Left lobe of liver (tissue), 2 donors: ENCODE data around the gene MICAL3. TPM values are rescaled to one million over a fixed set of nuclear protein-coding genes. Genes with fewer than 3 reads are reported as not detected.

Experiments
- ATAC-seq: fragments of 200-7000 bp; cut with Tn5 transposase; one replicate; pipeline ENCODE4 v1.9.1; 2020; ENCODE audit warnings: mild to moderate bottlenecking, moderate library complexity
- DNase-seq: peaks from one replicate; pipeline ENCODE4 v3.0.0-alpha.2; 2020; ENCODE audit warnings: low spot score
- total RNA-seq: library from RNA; stranded (reverse); gene quantifications from one replicate; pipeline ENCODE4 v1.2.1, GENCODE V29; 2021
- donor health status: DM: no; HTN: no; CAD: no; lungs with moderate emphysema.
- donor health status: DM: no; HTN: yes; CAD: no.

Gene MICAL3
- total RNA-seq, 1 donor from 2014 or later = 75.3 TPM

DNA sequence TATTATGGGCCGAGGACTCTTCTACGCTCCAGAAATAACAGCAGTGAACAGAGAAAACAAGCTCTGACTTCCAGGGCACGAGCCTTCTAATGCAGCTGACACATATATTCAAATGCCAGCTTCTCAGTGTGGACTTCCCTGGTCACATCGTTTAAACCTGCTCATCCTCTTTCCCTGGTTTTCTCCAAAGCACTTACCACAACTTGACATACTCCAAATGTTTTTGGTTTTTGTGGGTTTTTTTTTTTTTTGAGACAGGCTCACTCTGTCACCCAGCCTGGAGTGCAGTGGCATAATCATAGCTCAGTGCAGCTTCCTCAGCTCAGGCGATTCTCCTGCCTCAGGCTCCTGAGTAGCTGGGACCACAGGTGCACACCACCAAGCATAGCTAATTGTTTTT, 105.5 kb downstream of the MICAL3 start:
- DNase-seq = no peak
- ATAC-seq = no peak

DNA sequence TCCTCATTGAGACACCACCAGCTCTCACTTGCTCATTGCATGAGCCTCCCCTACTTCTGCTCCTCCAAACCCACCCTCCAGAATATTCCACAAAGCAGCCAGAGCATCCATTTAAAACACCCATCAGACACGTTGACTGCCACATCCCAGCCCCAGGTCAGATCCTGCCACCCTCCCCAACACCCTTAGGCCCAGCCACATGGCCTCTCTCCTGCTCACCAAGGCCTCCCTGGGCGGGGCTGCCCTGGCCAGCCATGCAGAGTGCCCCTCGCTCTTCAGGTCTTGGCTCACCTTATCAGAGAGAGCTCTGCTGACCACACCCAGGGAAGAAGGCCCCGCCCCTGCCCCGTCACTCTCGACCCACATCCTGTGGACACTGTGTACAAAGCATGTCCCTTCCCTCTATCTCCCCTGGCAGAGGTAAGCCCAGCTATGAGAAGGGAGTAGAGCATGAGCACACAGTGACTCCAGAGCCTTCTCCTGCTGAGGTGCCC, 106.8 kb downstream of the MICAL3 start:
- DNase-seq = no peak
- no peak for ATAC-seq

GRCh38 chr22:17916226-17916889, 108.0 kb downstream of the MICAL3 start:
- no peak for ATAC-seq
- DNase-seq = no peak

GRCh38 chr22:17915676-17916075, 108.7 kb downstream of the MICAL3 start:
- DNase-seq = no peak
- ATAC-seq = no peak

DNA sequence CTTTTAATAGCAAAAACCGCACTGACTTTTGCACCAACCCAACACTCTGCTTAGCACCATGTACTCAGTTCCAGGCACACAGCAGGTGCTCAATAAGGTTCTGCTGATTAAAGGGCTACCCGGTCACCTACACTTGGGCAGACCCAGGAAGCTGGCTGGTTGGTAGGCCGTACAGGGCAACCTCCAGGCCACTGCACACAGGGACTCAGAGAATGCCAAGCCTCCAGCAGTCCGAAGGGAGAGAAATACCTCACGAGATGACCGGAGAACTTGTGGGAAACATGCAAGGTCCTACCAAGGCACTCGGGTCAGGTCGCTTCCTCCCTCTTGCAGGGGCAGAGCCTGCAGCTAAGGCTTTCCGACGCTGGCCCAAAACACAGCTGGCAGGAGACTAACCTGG, 109.2 kb downstream of the MICAL3 start:
- no peak for ATAC-seq
- no peak for DNase-seq

GRCh38 chr22:17914474-17914873, 109.9 kb downstream of the MICAL3 start:
- ATAC-seq (no peak), DNase-seq (no peak)

DNA sequence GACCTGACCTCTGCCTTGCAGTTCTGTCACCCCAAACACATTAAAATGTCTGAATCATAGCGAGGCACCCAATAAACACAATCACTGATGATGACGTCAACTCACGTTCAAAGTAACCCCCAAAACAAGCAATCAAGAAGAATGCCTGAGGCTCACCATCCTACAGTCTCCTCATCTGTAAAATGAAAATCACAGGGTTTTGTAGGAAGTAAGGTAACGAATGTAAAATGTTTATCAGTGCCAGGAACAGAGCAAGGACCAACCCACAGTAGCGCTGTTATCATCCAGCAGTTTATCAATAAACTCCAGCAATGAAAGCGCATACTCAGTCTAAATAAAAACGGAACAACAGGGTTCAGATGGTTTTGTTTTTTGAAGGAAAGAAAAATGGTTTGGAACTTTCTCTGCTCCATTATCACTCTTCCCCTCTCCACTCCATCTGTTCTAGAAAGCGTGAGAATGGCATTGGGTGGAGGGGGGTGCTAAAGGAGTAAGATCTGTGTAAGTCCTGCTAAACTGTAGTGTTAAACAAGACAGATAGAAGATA, 110.5 kb downstream of the MICAL3 start:
- no peak for ATAC-seq

DNA sequence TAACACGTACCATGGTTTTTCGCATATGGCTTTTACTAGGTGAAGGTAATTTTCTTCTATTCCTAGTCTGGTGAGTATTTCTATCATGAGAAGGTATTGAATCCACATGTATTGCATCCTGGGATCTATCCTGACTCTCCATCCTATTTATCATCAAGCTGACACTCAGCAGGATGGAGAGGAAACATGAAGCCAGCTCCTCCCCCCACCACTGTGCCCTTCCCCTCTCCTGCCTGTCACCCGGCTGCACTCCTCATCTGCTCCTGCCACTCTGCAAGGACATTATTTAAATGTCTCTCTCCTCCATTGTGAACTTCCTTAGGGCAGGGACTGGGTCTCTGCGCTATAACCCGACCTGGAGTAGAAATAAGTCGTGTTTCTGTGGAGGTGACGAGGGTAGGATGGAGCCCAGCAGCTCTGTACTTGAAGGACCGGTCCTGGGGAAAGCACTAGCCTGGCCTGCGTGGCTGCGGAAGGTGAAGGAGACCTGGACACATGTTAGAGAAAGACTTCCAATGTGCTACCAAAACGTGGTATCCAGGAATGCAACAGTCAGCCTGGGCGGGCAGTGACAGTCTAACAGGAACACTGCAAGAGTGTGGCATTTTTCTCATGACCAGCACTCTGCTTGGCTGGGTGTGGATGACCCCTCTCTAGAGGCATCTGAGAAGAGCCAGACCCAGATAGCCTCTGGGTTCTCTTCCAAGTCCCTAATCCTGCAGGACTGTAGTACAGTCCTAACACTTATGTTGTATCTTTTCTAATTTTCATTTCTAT, 111.2 kb downstream of the MICAL3 start:
- DNase-seq (no peak), ATAC-seq (no peak)

More for the DNA sequence above, 110.5 kb downstream of the MICAL3 start:
- peak; percentile 11 for DNase-seq

GRCh38 chr22:17911887-17912286, 112.5 kb downstream of the MICAL3 start:
- no peak for ATAC-seq
- DNase-seq = no peak

DNA sequence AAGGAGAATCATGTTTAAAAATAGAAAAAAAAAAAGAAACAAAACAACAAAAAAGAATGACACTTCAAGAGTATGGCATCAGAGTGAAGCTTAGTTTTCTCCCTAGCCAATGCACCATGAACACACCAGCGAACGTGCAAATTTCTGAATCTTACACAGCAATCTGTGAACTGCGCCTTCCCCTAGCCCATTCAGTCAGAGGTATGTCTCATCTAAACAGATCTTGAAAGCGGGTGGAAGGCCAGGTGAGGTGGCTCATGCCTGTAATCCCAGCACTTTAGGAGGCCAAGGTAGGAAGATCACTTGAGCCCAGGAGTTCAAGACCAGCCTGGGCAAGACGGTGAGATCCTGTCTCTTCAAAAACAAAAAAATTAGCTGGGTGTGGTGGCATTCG, 113.1 kb downstream of the MICAL3 start:
- ATAC-seq (no peak), DNase-seq (no peak)

GRCh38 chr22:17910561-17911311, 113.6 kb downstream of the MICAL3 start:
- DNase-seq (no peak), ATAC-seq (peak; percentile 59)

DNA sequence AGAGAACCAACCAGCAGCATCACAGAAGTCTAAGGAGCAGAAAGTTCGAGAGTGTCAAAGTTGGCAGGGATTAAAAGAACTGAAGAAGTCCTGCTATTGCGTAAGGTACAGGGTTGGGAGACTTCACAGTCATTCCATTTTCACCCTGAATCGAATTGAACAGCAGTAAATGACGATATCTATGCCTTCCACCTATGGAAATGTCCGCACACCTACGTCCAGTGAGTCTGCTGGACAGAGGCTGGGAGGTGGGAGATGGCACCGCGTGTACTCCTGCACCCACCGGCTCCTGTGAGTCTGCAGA, 116.7 kb downstream of the MICAL3 start:
- peak; percentile 38 for ATAC-seq

GRCh38 chr22:17906978-17907747, 117.2 kb downstream of the MICAL3 start:
- DNase-seq (no peak), ATAC-seq (peak; percentile 54)

More for the DNA sequence above, 116.7 kb downstream of the MICAL3 start:
- no peak for DNase-seq

DNA sequence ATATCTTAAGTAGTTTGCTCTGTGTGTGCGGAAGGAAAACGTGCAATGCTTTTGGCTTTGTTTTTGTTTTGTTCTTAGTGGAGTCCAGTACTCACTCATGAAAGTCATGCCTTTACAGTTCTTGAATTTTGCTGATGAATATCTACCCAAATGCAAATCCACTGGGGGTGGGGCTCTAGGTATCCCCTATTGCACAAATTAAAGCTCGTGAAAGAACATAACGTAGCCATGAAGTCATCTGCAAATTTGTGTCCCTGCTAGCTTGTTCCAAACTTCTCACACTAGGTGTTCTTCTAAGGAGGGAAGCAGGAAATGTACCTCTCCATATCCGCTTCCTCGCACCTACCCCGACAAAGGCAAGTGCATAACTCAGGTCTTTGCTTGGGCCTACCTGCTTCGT, 118.9 kb downstream of the MICAL3 start:
- no peak for DNase-seq
- ATAC-seq = no peak

- ATAC-seq = no peak
- DNase-seq = no peak
Observed at GRCh38 chr22:17903564-17904295, 120.6 kb downstream of the MICAL3 start.

GRCh38 chr22:17902960-17903359, 121.4 kb downstream of the MICAL3 start:
- ATAC-seq = no peak
- no peak for DNase-seq

DNA sequence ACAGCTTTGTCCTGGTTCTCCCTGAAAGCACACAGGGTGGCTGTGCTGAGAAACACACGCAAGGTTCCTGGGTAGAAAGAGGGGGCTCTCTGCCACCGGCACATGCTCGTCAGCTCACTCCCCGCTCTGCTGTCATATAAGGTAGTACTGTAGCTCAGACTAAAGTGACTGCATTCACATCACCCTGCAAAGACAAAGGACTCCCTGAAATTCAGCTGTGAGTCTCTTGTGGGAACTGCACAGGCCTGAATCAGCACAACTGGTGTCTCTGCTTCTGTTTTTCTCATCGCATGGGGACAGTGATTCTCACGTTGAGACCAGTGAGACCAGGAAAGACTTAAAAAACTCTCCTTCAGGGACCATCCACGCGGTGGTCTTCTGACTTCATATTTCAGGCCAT, 126.0 kb downstream of the MICAL3 start:
- ATAC-seq (no peak), DNase-seq (no peak)

DNA sequence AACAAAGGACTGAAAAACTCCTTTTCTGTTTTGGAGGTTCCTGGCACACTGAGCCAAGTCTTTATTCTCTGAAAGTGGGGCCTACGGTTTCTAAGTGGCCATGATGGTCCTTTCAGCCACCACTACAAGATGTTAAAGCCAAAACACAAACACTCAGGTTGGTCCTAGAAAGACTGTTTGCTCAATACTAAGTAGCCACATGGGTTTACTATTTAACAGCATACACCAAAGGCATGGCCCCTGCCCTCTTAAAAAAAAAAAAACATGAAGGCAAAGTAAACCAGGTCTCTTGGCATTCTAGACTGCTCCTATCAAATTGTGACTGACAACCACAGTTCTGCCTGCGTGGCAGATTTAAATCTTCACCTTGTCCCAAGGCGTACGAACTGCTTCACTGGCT, 126.5 kb downstream of the MICAL3 start:
- ATAC-seq (peak; percentile 67), DNase-seq (no peak)

GRCh38 chr22:17897426-17897825, 126.9 kb downstream of the MICAL3 start:
- ATAC-seq (no peak), DNase-seq (no peak)

GRCh38 chr22:17896586-17896985, 127.8 kb downstream of the MICAL3 start:
- peak; percentile 64 for DNase-seq
- ATAC-seq = peak; percentile 73
